Spleen (tissue), 7 donors: ENCODE results near the gene TTLL11.

Source experiments
- CTCF ChIP-seq, 11 experiments: fragments of 200-600 bp in 7 of 11; fragments of 450-650 bp in 4 of 11; sonication (generic) in 4 of 11; IDR thresholded peaks in 8 of 11; conservative IDR thresholded peaks in 3 of 11; 1 replicate in 7 of 11; 2 replicates in 4 of 11; pipeline versions ENCODE4 v1.4.0 to v1.8.0; 2016 to 2021; ENCODE audit warnings: antibody characterized with exemption in 11 of 11, inconsistent platforms in 4 of 11, mild to moderate bottlenecking in 1 of 11
- POLR2A ChIP-seq, 3 donors: fragments of 450-650 bp; IDR thresholded peaks; one replicate each; pipeline ENCODE4 v1.5.1; 2017; ENCODE audit warnings: antibody characterized with exemption in 3 of 3, mild to moderate bottlenecking in 1 of 3
- donor health status: DM: no; HTN: no; CAD: no; lungs with moderate emphysema.
- donor health status: DM: no; HTN: no; CAD: no.
- donor health status: DM: no; HTN: no; CAD: no.

DNA sequence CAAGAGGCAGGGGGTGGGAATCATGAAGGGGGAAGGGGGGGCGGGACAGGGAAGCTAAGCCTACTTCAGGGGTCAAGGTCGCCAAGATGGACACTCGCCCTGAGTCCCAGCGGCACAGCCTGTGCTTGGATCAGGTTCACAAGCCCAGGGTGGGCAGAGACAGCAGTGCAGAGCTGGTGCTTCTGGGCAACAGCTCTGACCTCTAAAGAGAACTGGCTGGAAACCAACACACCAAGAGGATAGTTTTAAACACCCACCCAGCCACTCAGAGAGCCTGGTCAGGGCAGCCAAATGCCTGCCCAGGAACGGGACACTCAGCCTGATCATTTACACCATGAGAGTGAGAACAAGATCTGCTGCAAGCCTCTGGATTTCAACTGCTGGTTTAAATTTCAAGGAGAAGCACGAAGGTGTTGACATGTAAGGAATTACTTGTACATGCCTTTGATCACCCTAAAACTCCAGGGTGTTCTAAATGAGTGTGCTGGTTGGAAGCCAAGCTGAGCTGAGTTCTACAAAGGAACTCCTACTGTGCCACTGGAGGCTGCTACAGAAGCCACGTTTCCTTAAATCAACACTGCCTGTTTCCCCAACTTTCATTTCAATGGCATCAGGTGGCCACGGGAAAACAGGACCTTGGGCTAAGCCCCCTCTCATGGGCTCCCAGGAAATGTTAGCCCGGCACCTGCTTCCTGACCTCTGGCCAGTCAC, 91.5 kb downstream of the TTLL11 start:
- no peak for TF ChIP-seq CTCF (IDR thresholded peaks at IDR 0.05 in 8 of 11, conservative IDR thresholded peaks at IDR 0.05 in 3 of 11)
- no peak for TF ChIP-seq POLR2A (IDR thresholded peaks at IDR 0.05)
